HUES64 (cell line): ENCODE results near the gene PROSER3.
"Not testable (repeated sequence)": the region's sequence is repeated elsewhere in the genome, so short reads cannot be mapped to it uniquely, and the experiment has no call there.

Experiments used
- H3K27ac ChIP-seq: 2 replicates; pipeline ENCODE4 v1.7.0; 2013; ENCODE audit warnings: low read depth, low read length, inconsistent platforms
- H3K27me3 ChIP-seq: 2 replicates; pipeline ENCODE4 v1.6.1; 2013; ENCODE audit warnings: mild to moderate bottlenecking, low read length; ENCODE audit not compliant: insufficient read depth
- H3K36me3 ChIP-seq: 2 replicates; pipeline ENCODE4 v1.6.1; 2013; ENCODE audit warnings: mild to moderate bottlenecking, low read length; ENCODE audit not compliant: insufficient read depth
- H3K4me1 ChIP-seq: 2 replicates; pipeline ENCODE4 v1.6.1; 2013; ENCODE audit warnings: mild to moderate bottlenecking, low read length, moderate library complexity; ENCODE audit not compliant: insufficient read depth
- H3K4me3 ChIP-seq: 2 replicates; pipeline ENCODE4 v1.5.1; 2013; ENCODE audit warnings: mild to moderate bottlenecking, low read length, moderate library complexity
- H3K9ac ChIP-seq: 2 replicates; pipeline ENCODE4 v1.6.1; 2013; ENCODE audit warnings: mild to moderate bottlenecking, low read depth, low read length
- H3K9me3 ChIP-seq: 2 replicates; pipeline ENCODE4 v1.6.1; 2013; ENCODE audit warnings: low read depth, low read length; ENCODE audit not compliant: insufficient read depth
- WGBS: fragments of 150-250, 120-280 bp; methylation state at CpG from one replicate; pipeline ENCODE4 v1.1.7; 2013; ENCODE audit warnings: missing lambda C conversion rate; 5-methylcytosine and 5-hydroxymethylcytosine counted together

The PROSER3 gene

DNA sequence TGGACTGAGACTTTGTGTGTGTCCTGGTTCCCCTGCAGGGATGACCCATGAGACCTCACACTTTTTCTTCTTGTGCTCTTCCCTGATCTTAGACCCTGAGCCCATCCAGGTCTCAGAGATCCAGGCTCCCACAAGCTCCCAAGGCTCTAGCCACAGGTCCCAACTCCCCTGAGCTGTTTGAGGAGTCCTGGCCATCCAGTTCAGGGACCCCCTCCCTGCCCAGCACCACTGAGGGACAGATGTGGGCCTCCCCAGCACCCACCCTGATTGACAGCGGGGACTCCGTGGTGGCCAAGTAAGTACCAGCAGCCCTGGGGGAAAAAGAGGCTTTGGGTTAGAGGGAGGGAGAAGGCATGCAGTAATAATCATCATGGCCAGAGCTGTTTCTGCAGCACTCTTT is 1.7 kb downstream of the PROSER3 start:
- Histone ChIP-seq H3K4me3 (no peak overlapping the region), H3K9me3 (no peaks in the 10 kb centered on the region), H3K27me3 (peaks cover 19% of the 10 kb centered on the region), H3K9ac (no peak overlapping the region), H3K4me1 (peaks cover 9% of the 10 kb centered on the region; the same call in 1 of the 2 replicates), H3K36me3 (peaks cover 38% of the 10 kb centered on the region), H3K27ac (no peak overlapping the region)
- WGBS, result 98% methylated on average over 2 of the region's 2 CpGs

DNA sequence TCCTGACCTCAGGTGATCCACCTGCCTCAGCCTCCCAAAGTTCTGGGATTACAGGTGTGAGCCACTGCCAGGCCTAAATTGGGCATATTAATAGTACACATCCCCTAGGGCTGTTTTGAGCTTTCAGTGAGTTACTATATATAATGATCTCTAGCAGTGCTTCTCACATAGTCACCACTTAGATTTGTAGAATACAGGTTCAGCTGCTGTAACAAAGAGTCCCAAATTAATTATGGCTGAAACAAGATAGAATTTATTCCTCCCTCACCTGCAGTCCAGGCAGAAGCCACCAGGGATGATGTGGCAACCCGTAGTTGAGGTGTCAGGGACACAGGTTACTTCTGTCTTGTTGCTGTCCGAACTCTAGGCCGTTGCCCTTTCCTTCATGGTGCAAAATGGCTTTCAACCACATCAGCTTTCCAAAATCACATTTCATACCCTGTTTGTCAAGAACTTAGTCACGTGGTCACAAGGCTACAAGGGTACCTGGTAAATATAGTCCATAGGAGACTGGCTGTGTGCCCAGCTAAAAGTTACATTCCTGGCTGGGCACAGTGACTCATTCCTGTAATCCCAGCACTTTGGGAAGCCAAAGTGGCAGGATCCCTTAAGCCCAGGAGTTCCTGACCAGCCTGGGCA is 2.9 kb downstream of the PROSER3 start:
- 94% methylated on average over 4 of the region's 4 CpGs for WGBS
- Histone ChIP-seq H3K36me3 (peaks cover 48% of the 10 kb centered on the region), H3K27me3 (peaks cover 10% of the 10 kb centered on the region), H3K27ac (no peak overlapping the region), H3K4me1 (peaks cover 9% of the 10 kb centered on the region; the same call in 1 of the 2 replicates), H3K9me3 (no peaks in the 10 kb centered on the region), H3K4me3 (no peak overlapping the region), H3K9ac (no peak overlapping the region)

DNA sequence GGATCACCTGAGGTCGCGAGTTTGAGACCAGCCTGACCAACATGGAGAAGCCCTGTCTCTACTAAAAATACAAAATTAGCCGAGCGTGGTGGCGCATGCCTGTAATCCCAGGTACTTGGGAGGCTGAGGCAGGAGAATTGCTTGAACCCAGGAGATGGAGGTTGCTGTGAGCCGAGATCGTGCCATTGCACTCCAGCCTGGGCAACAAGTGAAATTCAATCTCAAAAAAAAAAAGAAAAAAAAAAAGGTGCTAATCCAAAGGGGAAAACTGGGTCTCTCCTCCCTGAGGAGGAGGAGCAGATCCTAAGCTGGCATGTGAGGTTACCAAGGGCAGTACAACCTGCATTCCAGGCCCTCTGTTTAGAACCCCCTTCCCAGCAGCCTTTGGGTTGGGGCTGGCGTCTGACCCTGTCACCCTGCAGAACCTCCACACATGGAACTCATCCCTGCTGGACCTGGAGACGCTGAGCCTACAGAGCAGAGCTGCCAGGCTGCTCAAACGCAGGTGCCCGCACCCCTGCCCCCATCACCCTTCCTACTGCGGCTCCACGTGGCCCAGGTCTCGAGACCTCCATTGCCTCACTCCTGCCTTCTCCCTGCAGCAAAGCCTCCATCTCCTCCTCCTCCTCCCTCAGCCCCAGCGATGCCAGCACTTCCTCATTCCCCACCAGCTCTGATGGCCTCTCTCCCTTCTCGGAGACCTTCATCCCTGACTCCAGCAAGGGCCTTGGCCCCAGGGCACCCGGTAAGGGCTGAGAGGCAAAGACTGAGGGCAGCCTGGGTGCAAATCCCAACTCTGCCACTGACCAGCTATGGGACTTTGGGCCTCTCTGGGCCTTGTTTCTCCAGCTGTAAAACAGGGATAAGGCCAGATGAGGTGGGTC is 6.7 kb downstream of the PROSER3 start:
- WGBS, result 94% methylated on average over 17 of the region's 17 CpGs
- Histone ChIP-seq H3K9me3 (no peaks in the 10 kb centered on the region), H3K27ac (no peak overlapping the region), H3K36me3 (peaks cover 57% of the 10 kb centered on the region), H3K9ac (no peak overlapping the region), H3K4me1 (peaks cover 7% of the 10 kb centered on the region; the same call in 1 of the 2 replicates), H3K27me3 (no peaks in the 10 kb centered on the region), H3K4me3 (no peak overlapping the region)

DNA sequence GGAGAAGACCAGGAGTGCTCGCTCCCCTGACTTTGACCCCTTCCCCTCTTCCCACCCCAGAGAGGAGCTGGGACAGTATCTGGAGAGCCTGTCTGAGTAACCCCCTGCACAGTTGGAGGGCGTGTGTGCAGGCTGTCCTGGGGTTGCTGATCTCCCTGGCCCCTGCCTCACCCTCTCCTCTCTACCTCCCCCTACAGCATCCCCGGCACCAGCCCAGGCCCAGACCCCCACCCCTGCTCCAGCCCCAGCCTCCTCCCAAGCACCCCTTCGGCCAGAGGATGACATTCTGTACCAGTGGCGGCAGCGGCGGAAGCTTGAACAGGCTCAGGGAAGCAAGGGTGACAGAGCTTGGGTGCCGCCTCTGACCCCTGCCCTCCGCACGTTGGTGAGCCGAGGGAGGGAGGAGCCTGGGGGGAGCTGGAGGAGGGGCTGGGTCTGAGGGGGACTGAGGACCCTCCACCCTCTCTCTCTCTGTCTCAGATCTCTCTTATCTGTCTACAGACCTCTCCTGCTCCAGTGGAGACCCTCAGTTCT is 8.7 kb downstream of the PROSER3 start:
- Histone ChIP-seq H3K27me3 (no peaks in the 10 kb centered on the region), H3K4me1 (peaks cover 7% of the 10 kb centered on the region; the same call in 1 of the 2 replicates), H3K4me3 (no peak overlapping the region), H3K27ac (no peak overlapping the region), H3K36me3 (peaks cover 42% of the 10 kb centered on the region), H3K9ac (no peak overlapping the region), H3K9me3 (no peaks in the 10 kb centered on the region)
- WGBS, result 85% methylated on average over 11 of the region's 11 CpGs

DNA sequence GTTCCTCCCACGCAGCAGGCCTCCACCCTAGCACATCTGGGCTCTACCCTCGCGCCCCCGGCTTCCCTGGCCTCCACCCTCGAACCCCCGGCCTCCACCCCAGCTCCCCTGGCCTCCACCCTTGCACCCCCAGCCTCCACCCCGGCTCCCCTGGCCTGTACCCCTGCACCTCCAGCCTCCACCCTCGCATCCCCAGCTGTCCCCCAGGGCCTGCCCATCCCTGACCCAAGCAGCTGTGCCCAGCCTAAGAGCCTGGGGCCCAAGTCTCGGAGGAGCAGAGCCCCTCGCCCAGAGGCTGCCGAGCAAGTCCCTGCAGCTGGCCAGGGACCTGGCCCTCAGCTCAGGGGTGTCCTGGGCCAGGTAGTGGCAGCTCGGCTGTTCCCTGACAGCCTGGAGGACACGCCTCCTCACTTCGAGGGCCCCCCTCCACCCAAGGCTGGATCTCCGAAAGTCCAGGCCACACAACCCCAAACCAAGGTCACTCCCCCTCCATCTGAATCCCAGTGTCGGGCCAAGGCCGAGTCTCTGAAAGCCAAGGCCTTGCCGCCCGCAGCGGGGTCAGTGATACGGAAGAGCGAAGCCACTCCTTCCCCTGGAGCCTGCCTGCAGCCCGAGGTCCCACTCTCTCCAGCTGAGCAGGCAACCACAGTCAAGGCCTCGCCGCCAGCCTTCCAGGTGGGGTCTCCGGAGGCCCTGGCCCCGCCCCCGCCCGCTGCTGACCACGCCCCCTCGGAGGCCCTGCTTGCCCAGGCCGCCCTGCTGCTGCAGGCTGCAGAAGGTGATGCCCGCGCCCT is 9.5 kb downstream of the PROSER3 start:
- Histone ChIP-seq H3K9me3 (no peaks in the 10 kb centered on the region), H3K4me3 (peak overlapping the region; percentile 26; the same call in 1 of the 2 replicates), H3K4me1 (peaks cover 7% of the 10 kb centered on the region; the same call in 1 of the 2 replicates), H3K36me3 (peaks cover 33% of the 10 kb centered on the region), H3K27ac (peak overlapping the region; percentile 52; the same call in 1 of the 2 replicates), H3K9ac (no peak overlapping the region), H3K27me3 (no peaks in the 10 kb centered on the region)
- 41% methylated on average over 34 of the region's 34 CpGs for WGBS

DNA sequence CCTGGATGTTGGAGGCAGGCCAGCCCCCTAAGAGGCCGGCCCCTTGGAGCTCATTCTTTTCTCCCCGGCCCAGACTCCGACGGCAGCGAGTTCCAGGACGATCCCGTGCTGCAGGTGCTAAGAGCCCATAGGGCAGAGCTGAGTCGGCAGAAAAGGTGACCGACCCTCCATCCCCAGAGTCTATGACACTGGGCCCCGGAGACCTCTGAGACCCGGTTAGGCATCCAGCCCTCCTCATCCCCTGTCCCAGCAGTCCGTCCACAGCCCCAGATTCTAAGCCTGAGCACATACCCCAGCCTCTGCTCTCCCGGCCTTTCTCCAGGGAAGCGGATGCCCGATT is 10.1 kb downstream of the PROSER3 start:
- no peak overlapping the region for H3K4me3 ChIP-seq
- H3K4me1 ChIP-seq, result peaks cover 7% of the 10 kb centered on the region; the same call in 1 of the 2 replicates
- peaks cover 30% of the 10 kb centered on the region for H3K36me3 ChIP-seq
- no peaks in the 10 kb centered on the region for H3K9me3 ChIP-seq
- WGBS, result 58% methylated on average over 15 of the region's 15 CpGs
- no peak overlapping the region for H3K9ac ChIP-seq
- no peak overlapping the region for H3K27ac ChIP-seq
- peaks cover 3% of the 10 kb centered on the region; the same call in 1 of the 2 replicates for H3K27me3 ChIP-seq

DNA sequence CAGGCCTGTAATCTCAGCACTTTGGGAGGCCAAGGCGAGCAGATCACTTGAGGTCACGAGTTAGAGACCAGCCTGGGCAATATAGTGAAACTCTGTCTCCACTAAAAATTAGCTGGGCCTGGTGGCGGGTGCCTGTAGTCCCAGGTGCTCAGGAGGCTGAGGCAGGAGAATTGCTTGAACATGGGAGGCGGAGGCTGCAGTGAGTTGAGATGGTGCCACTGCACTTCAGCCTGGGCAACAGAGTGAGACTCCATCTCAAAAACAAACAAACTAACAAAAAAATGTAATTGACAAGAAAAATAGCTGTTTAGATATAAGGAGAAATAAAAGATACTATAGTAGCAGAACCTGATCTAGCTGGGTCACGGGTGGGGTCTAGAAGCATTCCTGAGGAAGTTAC is 14.4 kb downstream of the PROSER3 start:
- H3K36me3 ChIP-seq, H3K9ac ChIP-seq, H3K4me3 ChIP-seq, H3K27ac ChIP-seq, H3K9me3 ChIP-seq: not testable (repeated sequence)
- peaks cover 18% of the 10 kb centered on the region for H3K4me1 ChIP-seq
- 87% methylated on average over 5 of the region's 5 CpGs for WGBS
- H3K27me3 ChIP-seq, result peaks cover 16% of the 10 kb centered on the region

DNA sequence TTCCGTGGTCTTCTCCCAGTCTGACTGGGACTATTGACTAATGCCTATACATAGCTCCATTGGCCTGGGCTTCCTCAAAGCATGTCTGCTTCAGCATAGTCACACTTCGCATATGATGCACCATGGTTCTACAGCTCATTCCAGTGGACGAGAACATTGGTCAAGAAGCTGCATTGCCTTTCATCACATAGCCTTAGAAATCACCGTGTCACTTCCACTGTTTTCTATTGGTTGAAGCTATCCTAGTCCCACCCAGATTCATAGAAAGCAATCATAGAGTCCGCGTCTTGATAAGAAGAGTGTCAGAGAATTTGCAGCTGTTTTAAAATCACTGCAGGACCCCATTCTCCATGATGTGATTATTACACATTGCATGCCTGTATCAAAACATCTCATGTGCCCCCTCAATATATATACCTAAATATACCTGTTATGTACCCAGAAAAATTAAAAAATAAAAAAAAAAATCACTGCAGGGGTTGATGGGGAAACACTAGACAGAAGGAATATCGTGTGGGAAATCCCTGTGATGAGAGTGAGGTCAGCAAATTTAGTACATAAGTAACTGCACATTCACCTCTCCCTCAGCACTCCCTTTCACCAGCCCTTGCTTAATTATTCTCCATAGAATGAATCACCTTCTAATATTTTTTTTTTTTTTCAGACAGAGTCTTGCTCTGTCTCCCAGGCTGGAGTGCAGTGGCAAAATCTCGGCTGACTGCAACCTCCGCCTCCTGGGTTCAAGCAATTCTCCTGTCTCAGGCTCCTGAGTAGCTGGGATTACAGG is 15.2 kb downstream of the PROSER3 start:
- Histone ChIP-seq H3K27me3 (peaks cover 23% of the 10 kb centered on the region), H3K9me3 (no peaks in the 10 kb centered on the region)
- 75% methylated on average over 8 of the region's 9 CpGs for WGBS

DNA sequence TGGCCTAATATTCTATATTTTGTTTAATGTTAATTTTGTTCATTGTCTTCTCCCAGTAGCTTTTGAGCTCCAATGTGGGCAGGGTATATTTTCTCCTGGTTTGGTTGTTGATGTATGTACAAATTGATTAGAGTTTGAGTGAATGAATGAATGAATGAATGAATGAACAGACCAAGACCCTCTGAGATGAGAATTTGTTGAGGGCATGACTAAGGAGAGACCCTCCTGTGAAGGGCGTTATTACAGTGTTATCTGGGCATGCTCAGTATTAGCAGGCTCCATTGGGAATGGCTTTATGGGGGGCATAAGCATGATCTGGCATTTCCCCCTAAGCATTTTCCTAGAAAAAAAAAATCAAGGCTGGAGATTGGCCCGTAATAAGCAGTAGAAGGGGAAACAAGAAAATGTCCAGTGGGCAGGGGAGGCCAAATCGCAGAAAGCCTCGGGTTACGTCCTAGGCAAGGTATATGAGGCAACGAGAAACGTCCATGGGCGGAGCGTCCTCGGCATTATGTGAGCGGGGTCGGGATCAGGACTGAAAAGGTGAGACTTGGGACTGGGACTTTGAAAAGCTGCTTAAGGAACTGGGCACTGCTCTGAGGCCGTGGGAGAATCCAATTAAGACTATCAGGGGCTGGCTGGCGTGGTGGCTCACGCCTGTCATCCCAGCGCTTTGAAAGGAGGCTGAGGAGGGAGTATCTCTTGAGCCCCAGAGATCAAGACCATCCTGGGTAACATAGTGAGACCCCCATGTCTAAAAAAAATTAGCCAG is 16.5 kb downstream of the PROSER3 start:
- WGBS, result 58% methylated on average over 16 of the region's 16 CpGs
- Histone ChIP-seq H3K27ac (no peak overlapping the region), H3K9me3 (no peaks in the 10 kb centered on the region), H3K4me1 (peaks cover 17% of the 10 kb centered on the region), H3K36me3 (no peaks in the 10 kb centered on the region), H3K27me3 (peaks cover 23% of the 10 kb centered on the region), H3K4me3 (peak overlapping the region; percentile 71), H3K9ac (no peak overlapping the region)

More for the DNA sequence above, 15.2 kb downstream of the PROSER3 start:
- peaks cover 5% of the 10 kb centered on the region; the same call in 1 of the 2 replicates for H3K36me3 ChIP-seq
- no peak overlapping the region for H3K27ac ChIP-seq
- H3K4me1 ChIP-seq, result peaks cover 18% of the 10 kb centered on the region
- no peak overlapping the region for H3K9ac ChIP-seq
- H3K4me3 ChIP-seq, result no peak overlapping the region

DNA sequence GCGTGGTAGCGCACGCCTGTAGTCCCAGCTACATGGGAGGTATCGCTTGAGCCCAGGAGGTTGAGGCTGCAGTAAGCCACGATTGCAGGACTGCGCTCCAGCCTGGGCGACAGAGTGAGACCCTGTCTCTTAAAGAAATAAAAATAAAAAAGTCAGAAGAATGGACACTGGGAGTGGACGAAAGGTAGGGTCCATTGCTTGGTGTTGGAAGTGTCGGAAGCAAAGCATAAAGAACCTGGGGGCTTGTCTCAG is 17.0 kb downstream of the PROSER3 start:
- Histone ChIP-seq H3K27ac (no peak overlapping the region), H3K4me3 (peak overlapping the region; percentile 71), H3K36me3 (no peaks in the 10 kb centered on the region), H3K9ac (no peak overlapping the region), H3K4me1 (peaks cover 17% of the 10 kb centered on the region), H3K9me3 (no peaks in the 10 kb centered on the region), H3K27me3 (peaks cover 23% of the 10 kb centered on the region)
- WGBS, result 35% methylated on average over 9 of the region's 9 CpGs
